ENCODE measurements around the gene C1orf122. TPM values are rescaled to one million over a fixed set of nuclear protein-coding genes. Genes with fewer than 3 reads are reported as not detected.

Gene C1orf122
- total and polyA plus RNA-seq, 2 of the 13 experiments (the other 11 are each of a cell fraction or from before 2014, with no cell fraction given): 18.7 to 40.6 TPM

- TF ChIP-seq RXRB (CRISPR knock-in tag; IDR thresholded peaks at IDR 0.05; ENCODE audit: borderline replicate concordance) (no peak), KLF16 (CRISPR knock-in tag; IDR thresholded peaks at IDR 0.05) (peak in 1 of 2 experiments; percentile 39; a peak in 1 of 4 replicates), HCFC1 (IDR thresholded peaks at IDR 0.05; ENCODE audit: low read depth, low read length) (no peak), KDM5B (CRISPR knock-in tag; IDR thresholded peaks at IDR 0.05; ENCODE audit: borderline replicate concordance) (peak; percentile 34; the same call in 1 of the 2 replicates), EHMT2 (IDR thresholded peaks at IDR 0.05; ENCODE audit: borderline replicate concordance, low read depth, low read length) (0 out of 2 replicates have a peak, but pooled peaks have one; percentile 39), HNRNPK (IDR thresholded peaks at IDR 0.05; ENCODE audit: low read depth, low read length, poor library complexity, severe bottlenecking) (no peak), ZNF740 (CRISPR knock-in tag; IDR thresholded peaks at IDR 0.05) (no peak), AGO1 (IDR thresholded peaks at IDR 0.05; ENCODE audit: low read depth, low read length, poor library complexity, severe bottlenecking) (no peak), WIZ (CRISPR knock-in tag; IDR thresholded peaks at IDR 0.05) (0 out of 2 replicates have a peak, but pooled peaks have one; percentile 41), RFX5 (IDR thresholded peaks at IDR 0.05; ENCODE audit: low read depth, low read length) (no peak), TGIF2 (CRISPR knock-in tag; IDR thresholded peaks at IDR 0.05) (no peak), ZNF597 (CRISPR knock-in tag; IDR thresholded peaks at IDR 0.05) (no peak), ZNF550 (CRISPR knock-in tag; IDR thresholded peaks at IDR 0.05; ENCODE audit: borderline replicate concordance) (no peak), SMAD1 (CRISPR knock-in tag; IDR thresholded peaks at IDR 0.05; ENCODE audit: borderline replicate concordance, low read depth) (no peak), SAP130 (CRISPR knock-in tag; IDR thresholded peaks at IDR 0.05; ENCODE audit: low read depth) (peak; percentile 45; the same call in 1 of the 2 replicates), ZSCAN5A (CRISPR knock-in tag; IDR thresholded peaks at IDR 0.05; ENCODE audit: borderline replicate concordance) (no peak), ZNF276 (CRISPR knock-in tag; IDR thresholded peaks at IDR 0.05; ENCODE audit: low read depth) (no peak), CREM (IDR thresholded peaks at IDR 0.05) (no peak), CREM (CRISPR knock-in tag; IDR thresholded peaks at IDR 0.05) (no peak), MXD3 (CRISPR knock-in tag; IDR thresholded peaks at IDR 0.05) (peak; percentile 38; the same call in 1 of the 2 replicates), ZBTB38 (CRISPR knock-in tag; IDR thresholded peaks at IDR 0.05) (peak; percentile 83), MBNL3 (CRISPR knock-in tag; conservative IDR thresholded peaks at IDR 0.05) (no peak), GATAD2A (CRISPR knock-in tag; IDR thresholded peaks at IDR 0.05) (no peak), NCOA2 (CRISPR knock-in tag; IDR thresholded peaks at IDR 0.05) (no peak), KMT2A (CRISPR knock-in tag; IDR thresholded peaks at IDR 0.05) (no peak), ZNF501 (CRISPR knock-in tag; IDR thresholded peaks at IDR 0.05) (no peak)
Measured at GRCh38 chr1:37795340-37796125, 12.1 kb upstream of the C1orf122 start (continued).
